HFF-Myc (cell line): ENCODE measurements around the gene TRIM5.
A peak's percentile ranks its signal among the peaks of the same experiment; 100 is the strongest.
"Not testable (repeated sequence)": the region's sequence is repeated elsewhere in the genome, so short reads cannot be mapped to it uniquely, and the experiment has no call there.

Experiments
- DNase-seq: peaks from one replicate; pipeline ENCODE4 v3.0.0-alpha.2; 2011; ENCODE audit warnings: low read depth; ENCODE audit errors: extremely low read depth
- H3K4me3 ChIP-seq: replicated peaks from 2 replicates; pipeline ENCODE4 v1.5.1; 2011; ENCODE audit warnings: low read depth, mild to moderate bottlenecking, control low read depth, low read length
- CTCF ChIP-seq: IDR thresholded peaks from 2 replicates; pipeline ENCODE4 v1.5.1; 2012; ENCODE audit warnings: mild to moderate bottlenecking, low read depth, low read length, control low read depth; ENCODE audit errors: missing control alignments

Gene TRIM5

GRCh38 chr11:5690216-5690615, 5.3 kb upstream of the TRIM5 start:
- H3K4me3 ChIP-seq, result peak overlapping the region; percentile 34
- no peak for DNase-seq
- no peak for TF ChIP-seq CTCF

DNA sequence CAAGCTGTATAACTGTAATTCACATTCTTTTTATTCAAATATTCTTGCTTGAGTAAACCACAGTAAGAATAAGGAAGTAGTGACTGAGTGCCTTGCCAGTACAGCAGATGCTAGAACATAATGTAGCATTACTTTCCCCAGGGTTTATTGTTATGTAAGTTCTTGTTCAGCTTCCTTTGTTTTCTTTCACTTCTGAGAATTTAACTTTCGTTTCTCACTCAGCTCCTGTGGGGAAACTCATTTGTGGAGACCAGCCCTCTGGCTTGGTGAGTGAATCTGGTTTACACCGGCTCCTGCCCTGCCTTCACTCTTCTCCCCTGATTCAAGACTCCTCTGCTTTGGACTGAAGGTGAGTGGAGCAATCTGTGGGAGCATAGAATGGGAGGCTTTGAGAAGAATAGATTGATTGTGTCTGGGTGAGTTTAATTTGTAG, 4.7 kb upstream of the TRIM5 start, which contains the start of gene TRIM22:
Gene TRIM22 (plus strand): TSS at position 240 of the 433 bp plus-strand sequence. CDS start 6,443 bp downstream, outside the sequence.
- peak; percentile 24 for DNase-seq
- peak within 1 kb of the TSS; percentile 34 for H3K4me3 ChIP-seq
- TF ChIP-seq CTCF, result no peak

- DNase-seq, result no peak
- H3K4me3 ChIP-seq, result no peak overlapping the region
- TF ChIP-seq CTCF, result no peak
Observed at GRCh38 chr11:5688482-5688881, 3.6 kb upstream of the TRIM5 start.

- H3K4me3 ChIP-seq, result no peak overlapping the region
- no peak for TF ChIP-seq CTCF
- no peak for DNase-seq
Observed at GRCh38 chr11:5686426-5686825, 1.6 kb upstream of the TRIM5 start.

GRCh38 chr11:5684036-5684645, 733 bp downstream of the TRIM5 start:
- H3K4me3 ChIP-seq, result peak overlapping the region; percentile 49
- TF ChIP-seq CTCF, result no peak
- DNase-seq, result no peak

- DNase-seq, result not testable (repeated sequence)
- H3K4me3 ChIP-seq, result peak overlapping the region; percentile 49
Observed at GRCh38 chr11:5683620-5684019, 1.3 kb downstream of the TRIM5 start.

- H3K4me3 ChIP-seq, DNase-seq: not testable (repeated sequence)
Observed at GRCh38 chr11:5682890-5683441, 1.9 kb downstream of the TRIM5 start.

DNA sequence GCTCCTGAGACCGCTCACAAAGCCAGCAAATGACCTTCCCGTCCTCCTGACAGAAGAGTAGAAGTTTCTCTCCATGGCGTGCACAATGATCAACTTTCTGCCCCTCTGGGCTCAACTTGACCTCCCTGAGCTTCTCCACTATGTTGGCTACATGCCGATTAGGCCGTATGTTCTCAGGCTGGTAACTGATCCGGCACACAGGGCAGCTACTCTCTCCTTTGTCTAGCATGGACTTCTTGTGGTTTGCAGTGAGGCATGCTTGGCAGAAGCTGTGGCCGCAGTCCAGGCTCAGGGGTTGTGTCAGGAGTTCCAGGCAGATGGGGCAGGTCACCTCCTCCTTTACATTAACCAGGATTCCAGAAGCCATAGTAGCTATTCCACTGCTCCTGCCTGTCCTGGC, 5.1 kb downstream of the TRIM5 start:
- TF ChIP-seq CTCF, result no peak
- no peak overlapping the region for H3K4me3 ChIP-seq
- no peak for DNase-seq
